HG02970 (cell line): ENCODE measurements around the gene SHROOM2.
A peak's percentile ranks its signal among the peaks of the same experiment; 100 is the strongest.

Experiments used
- ATAC-seq: cut with Tn5 transposase; IDR thresholded peaks from one replicate; pipeline ENCODE4 v1.9.1; 2021; ENCODE audit warnings: mild to moderate bottlenecking, moderate library complexity, moderate number of reproducible peaks; ENCODE audit not compliant: unreplicated experiment, low FRiP score

SHROOM2 gene

DNA sequence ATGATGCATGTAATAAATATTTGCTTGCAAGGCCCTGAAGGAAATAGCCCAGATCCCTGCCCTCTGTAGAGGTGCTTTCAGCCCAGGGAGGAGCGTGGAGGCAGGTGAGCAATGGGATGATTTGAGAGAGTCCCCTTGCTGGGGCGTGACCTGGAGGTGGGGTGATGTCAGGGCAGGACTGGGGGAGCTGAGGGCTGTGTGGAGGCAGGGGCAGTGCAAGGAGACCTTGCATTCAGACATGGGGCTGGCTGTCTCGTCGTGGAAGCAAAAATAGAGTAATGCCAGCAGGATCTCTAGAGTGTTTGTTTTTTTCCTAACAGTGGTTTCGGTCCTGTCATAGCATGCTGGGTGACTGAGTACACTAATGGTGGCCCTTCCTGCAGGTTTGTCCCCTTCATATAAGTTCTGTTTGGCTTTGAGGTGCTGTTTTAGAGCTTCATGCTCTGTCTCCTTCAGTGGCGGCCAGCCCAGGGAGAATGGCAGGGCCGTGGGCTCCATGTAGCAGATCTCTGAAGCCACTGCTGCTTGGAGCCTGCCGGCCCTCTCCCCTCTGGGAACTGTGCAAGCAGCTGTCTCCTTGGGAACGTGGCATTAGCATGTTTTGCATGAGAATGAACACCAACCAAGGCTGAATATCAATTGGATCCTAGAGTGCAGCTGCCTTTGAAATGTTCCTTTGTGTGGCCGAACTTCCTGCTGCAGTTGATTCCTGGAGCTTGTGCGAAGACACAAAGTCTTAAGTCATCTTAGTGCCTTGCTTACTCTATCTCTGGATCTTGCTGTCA is 141.7 kb downstream of the SHROOM2 start:
- ATAC-seq, result no peak

DNA sequence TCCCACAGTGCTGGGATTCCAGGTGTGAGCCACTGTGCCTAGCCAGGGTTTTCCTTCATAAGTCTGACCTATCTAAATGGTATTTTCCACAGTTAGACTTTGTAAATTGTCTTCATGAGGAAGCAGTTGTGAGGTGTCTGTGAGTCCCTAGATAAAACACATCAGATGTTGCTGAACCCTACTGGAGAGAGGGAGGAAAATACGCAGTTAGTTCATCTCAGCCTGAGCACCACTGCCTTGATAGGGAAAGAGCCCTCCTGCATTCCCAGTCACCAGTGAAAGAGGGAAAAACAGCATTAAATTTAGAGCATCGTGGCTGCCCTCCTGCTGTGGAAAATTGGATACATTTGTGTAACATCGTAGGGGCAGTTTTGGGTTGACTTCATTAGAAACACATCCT is 149.2 kb downstream of the SHROOM2 start:
- ATAC-seq, result no peak

DNA sequence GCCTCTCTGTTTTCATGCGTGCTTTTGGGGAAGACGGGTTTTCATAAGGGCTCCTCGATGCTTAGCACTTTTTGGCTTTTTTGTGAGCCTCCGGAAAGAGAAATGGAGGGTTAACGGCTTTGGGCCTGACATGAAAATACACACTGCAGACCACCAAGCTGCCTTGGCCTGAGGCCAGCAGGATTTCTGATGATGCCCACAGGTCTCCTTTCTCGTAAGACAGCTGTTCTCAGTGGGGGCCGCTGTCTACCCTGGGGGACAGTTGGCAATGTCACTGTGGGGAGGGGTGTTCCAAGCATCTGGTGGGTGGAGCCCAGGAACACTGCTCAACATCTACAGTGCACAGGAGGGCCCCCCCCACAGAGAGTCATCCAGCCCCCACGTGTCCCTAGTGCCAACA is 151.5 kb downstream of the SHROOM2 start:
- no peak for ATAC-seq

DNA sequence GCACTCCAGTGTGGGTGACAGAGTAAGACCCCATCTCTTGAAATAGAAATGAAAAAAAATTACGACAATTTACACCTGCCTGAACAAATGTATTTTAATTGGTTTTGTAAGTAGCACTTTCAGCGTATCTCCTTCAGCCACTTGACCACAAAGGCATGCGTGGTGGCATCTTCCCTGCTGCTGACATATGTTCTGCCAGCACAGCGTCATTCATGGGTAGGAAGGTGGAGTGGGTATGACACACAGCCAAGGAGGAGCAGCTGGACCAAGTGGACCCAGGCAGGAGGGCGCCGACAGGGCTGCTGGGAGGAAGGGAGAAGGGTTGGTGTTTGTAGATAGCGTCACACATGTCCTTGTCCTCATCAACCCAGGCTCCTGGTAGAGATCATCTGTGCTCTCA is 152.3 kb downstream of the SHROOM2 start:
- ATAC-seq, result no peak

DNA sequence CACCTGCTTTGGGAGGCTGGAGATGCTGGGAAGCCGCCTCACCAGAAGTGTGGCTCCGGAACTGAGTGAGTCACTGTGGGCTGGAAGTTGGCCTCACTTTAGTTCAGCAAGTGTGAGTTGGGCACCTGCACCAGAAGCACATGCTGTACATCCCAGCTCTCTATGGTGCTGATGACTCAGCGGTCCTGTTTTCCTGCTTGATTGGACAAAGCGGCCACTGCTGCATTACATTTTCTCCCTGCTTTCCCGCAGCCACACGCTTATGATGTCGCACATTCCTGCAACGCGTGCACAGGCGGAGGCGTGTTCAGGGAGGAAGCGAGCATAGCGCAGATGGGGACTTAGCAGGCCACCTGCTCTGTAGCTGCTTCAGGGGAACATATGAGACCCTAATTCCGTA is 154.2 kb downstream of the SHROOM2 start:
- ATAC-seq, result no peak

DNA sequence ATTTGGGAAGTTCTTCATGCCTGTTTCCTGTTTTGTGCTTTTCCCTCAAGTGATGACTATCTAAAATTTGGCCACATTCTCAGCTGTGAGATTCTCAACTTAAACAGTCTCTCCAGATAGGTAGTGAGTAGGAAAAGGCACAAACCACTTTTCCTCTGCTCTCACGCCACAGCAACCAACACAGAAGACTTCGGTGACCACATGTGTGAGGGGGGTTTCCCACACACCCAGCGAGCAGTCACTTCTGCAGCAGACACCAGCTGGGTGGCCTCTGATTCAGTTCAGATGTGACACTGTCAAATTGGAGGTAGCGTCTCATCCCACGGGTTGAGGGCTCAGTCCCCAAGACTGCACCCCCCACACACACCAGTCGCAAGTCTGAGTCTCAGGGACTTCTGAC is 155.9 kb downstream of the SHROOM2 start:
- peak; percentile 77 for ATAC-seq

DNA sequence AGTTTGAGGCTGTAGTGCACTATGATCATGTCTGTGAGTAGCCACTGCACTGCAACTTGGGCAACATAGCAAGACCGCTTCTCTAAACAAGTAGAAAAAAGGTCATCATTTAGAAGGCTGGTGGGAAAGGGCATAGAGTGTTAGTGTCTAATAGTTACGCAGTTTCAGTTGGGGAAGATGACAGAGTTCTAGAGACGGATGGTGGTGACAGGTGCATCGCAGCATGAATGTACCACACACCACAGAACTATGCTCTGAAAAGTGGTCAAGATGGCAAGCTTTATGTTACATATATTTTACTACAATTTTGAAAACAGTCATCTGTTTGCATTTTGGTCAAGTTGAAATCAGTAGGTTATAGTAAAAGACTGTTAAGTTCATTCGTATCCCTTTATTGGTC is 157.2 kb downstream of the SHROOM2 start:
- no peak for ATAC-seq

DNA sequence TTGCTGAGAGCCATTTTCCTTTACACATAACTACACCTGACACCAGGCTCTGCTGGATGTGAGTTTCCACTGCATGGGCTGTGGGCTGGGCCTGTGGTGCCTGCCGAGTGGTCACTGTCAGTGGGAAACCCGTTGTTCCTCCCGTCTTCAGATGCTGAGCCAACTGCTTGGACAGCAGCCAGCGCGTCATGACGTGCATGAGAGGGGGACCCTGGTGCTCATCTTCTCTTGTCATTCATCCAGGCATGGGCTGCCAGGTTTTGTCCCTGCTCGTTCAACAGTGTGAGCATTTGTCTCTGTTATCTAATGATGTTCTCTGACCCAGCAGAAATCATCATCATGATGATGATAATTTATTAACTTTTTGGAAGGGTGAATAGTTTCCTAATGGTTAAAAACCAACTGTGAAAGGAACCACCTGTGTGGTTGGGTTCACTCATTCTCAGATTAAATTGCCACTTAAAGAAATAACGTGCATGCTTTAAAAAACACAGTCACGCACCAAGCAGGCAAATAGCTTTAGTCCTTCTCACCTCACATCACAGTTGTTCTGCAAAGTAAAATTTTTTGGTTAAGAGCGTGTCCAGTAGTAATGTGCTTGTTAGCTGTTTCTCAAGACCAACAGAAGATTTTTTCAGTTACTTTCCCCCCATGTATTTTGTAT is 161.0 kb downstream of the SHROOM2 start:
- ATAC-seq, result no peak

DNA sequence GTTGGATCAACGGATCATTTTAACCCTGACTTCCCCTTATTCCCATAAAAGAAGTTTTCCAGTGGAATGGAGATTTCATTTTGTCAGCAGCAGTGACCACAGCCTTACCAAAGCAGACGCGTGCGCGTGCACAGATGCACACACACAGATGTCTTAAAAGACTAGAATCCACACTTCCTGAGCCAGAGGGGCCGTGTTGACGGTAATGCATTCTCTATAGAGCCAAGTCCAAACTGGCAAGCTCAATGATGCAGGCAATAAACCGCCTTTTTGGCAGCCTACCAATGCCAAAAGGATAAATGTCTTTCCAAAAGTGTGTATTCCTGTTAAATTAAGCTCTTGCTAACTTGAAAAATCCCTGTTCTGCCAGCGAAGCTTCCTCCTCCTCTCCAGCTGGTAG is 162.2 kb downstream of the SHROOM2 start:
- no peak for ATAC-seq

DNA sequence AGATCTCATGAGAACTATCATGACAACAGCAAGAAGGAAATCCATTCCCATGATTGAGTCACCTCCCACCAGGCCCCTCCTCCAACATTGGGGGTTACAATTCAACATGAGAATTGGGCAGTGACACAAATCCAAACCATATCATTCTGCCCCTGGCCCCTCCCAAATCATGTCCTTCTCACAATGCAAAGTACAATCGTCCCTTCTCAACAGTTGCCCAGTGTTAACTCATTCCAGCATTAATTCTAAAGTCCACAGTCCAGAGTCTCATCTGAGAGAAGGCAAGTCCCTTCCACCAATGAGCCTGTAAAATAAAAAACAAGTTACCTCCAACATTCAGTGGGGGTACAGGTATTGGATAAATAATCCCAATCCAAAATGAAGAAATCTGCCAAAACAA is 166.1 kb downstream of the SHROOM2 start:
- no peak for ATAC-seq

DNA sequence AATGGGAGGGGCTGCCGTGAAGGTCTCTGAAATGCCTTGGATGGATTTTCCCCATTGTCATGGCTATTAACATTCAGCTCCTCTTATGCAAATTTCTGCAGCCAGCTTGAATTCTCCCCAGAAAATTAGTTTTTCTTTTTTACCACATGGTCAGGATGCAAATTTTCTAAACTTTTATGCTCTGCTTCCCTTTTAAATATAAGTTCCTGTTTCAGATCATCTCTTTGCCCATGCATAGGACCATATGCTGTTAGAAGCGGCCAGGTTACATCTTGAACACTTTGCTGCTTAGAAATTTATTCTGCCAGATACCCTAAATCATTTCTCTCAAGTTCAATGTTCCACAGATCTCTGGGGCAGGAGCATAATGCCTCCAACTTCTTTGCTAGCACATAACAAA is 167.2 kb downstream of the SHROOM2 start:
- ATAC-seq, result no peak

DNA sequence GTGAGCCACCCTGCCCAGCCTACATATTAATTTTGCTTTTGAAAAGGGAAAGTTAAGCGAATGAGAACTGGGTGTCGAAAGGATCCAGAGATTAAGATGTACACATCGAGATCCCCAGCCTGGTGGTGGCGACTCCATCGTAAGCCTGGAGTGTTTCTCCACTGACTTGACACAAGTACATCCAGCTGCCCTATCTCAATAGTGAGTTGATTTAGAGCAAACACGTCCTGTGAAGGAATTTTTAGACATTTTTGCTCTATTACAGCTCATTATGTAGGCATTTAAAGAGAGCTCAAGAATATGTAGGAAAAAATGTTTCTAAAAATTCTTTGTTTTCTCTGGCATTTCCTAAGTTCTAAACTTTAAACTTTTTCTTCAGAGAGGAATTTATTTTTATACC is 169.3 kb downstream of the SHROOM2 start:
- no peak for ATAC-seq

DNA sequence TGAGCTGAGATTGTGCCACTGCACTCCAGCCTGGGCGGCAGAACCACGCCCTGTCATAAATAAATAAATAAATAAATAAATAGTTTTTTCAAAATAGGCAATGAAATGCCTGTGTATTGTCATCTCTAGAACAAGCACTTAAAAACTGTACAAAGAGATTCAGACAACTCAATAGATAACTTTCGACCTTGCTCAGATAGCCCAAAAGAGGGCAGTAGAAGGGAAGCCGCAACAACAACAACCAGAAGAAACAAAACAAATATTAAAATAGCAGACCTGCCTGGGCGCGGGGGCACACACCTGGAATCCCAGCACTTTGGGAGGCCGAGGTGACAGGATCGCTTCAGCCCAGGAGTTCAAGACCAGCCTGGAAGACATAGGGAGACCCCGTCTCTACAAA is 171.5 kb downstream of the SHROOM2 start:
- no peak for ATAC-seq

DNA sequence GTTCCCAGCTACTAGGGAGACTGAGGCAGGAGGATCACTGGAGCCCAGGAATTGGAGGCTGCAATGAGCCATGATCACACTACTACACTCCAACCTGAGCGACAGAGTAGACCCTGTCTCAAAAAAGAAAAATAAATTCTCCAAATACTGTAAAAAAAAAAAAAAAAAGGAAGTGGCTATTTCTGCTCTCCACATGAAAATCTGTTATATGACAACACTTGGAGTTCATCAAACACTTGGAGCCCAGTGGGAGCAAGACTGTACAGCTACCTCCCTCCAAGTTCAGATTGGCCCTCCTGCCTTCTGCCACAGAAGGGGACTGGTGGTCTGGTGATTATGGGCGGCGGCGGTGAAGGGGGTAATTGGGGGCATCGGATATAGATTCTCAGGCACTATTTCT is 172.0 kb downstream of the SHROOM2 start:
- no peak for ATAC-seq

DNA sequence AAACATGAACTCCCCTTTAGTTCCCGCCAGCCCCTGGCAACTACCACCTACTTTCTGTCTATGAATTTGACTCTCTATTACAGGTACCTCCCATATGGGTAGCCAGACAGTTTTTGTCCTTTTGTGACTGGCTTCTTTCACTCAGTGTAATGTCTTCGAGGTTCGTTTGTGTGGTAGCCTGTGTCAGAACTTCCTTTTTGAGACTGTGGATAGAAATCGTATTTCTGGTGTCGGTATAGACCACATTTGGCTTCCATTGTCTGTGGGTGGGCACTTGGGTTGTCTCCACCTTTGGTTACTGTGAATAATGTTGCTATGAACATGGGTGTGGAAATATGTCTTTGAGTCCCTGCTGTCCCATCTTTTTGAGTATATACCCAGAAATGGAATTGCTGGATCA is 175.5 kb downstream of the SHROOM2 start:
- no peak for ATAC-seq

DNA sequence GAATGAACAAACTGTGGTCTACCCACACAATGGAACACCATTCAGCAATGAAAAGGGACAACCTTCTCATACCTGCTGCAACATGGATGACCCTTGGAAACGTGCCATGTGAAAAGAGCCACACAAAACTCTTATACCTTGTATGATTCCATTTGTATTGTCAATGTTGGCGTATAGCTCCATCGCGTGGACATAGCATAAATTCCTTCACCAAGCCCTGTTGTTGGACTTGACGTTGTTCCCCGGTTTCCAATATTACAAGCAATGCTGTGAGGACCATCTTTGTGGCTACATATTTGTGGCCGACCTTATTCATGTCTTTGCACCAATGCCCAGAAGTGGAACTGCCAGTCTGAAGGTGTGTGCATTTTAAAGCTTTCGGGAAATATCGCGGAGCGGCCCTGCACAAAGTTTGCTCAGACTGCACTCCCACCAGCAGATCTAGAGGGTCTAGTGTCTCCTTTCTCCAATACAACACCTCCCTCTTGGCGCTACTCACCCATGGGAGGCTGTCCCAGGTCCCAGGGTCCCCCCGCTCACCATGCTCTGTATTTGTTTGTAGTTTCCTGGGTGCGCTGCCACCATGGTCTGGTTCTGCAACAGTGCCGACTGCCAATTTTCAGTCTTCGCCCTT is 180.7 kb downstream of the SHROOM2 start, which contains the start of gene CLDN34:
Gene CLDN34, plus strand, starts transcription at position 584 of the 634 bp plus-strand sequence. Its CDS starts 0 bp downstream, at position 584.
- no peak for ATAC-seq

DNA sequence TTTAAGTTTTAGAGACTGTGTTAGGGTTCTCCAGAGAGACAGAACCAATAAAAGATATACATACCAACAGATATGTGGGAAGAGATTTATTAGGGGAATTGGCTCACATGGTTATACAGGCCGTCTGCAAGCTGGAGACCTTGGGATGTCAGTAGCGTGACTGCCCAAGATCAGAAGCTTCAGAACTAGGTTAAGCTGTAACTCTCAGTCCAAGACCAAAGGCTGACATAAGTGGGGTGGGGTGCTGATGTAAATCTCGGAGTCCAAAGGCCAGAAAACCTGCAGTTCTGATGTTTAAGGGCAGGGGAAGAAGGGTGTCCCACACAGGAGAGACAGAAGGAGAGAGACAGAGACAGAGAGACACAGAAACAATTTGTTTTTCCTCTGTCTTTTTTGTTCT is 191.4 kb downstream of the SHROOM2 start:
- ATAC-seq, result no peak

DNA sequence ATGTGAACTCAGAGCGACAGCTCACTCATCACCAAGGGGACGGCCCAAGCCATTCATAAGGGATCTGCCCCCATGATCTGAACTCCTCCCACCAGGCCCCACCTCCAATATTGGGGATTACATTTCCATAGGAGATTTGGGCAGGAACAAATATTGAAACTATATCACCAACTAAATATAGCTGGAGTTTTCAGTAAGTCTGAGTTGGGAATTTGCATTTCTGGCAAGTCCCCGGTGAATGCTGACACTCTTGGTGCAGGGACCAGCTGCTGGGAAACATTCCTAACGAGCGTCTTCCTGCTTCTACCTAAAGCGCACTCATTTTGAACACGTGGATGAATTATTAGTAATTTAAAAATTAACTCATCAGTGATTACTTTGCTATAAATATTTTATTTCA is 194.2 kb downstream of the SHROOM2 start:
- no peak for ATAC-seq

DNA sequence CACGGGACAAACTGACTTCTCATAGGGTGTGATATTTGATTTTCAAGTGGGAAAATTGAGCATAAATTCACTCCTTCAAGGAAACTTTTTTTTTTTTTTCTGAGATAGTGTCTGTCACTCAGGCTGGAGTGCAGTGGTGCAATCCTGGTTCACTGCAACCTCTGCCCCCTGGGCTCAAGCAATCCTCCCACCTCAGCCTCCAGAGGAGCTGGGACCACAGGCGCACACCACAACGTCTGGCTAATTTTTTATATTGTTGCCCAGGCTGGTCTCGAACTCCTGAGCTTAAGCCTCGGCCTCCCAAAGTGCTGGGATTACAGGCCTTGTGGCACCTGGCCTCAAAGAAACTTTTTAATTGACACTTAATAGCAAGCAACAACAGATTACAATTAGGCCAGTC is 194.7 kb downstream of the SHROOM2 start:
- ATAC-seq, result no peak

DNA sequence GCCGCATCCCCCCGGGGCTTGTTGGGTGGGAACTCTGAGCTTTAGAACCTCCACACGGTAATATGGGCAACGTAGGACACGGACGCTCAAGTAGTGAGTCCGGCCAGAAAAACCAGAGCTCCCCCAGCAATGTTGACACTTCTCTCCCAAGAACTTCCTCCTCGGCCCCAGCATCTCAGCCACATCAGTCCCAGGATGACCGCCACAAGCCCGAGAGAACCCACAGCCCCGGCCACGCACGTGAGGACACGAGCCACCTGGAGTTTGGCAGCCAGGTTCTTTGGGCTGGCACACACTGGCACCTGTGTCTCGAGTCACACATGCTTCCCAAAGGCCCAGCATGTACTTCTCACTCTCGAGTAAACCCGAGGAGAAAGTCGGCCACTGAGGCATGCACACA is 197.2 kb downstream of the SHROOM2 start:
- ATAC-seq, result no peak

DNA sequence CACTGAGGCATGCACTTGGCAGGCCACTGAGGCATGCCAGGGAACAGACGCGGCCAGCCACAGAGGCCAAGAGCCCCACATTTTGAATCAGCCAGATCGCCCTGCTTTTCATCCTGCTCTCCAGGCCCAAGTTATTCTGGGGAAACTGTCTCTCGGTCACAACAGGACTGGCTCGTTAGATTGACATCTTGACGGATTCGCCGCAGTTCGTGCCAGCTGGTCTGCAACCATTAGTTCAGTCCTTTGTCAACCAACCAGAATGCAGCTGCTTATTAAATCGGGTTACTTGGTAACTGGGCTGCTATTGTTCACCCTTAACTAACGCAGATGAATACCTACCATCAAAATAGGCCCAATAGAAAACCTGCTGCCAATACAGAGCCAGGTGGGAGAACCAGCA is 197.6 kb downstream of the SHROOM2 start:
- ATAC-seq, result no peak

DNA sequence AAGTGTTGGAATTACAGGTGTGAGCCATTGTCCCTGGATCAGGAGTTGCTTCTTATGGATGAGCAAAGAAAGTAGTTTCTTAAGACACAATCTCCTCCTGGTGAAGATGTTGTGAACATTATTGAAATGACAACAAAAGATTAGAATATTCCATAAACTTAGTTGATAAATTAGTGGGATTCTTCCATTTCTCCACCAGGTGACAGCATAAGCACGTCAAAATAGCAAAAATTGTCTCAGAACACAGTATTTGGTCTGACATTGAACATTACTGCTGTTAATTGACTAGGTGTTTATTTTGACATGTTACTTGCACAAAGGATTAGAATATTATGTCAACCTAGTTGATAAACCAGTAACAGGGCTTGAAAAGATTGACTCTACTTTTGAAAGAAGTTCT is 202.5 kb downstream of the SHROOM2 start:
- ATAC-seq, result no peak
